GM23338 (cell line): ENCODE data around the gene DYNC2H1. TPM values are rescaled to one million over a fixed set of nuclear protein-coding genes. Genes with fewer than 3 reads are reported as not detected.

ENCODE experiments used
- ATAC-seq: fragments of 200-7000 bp; cut with Tn5 transposase; 3 replicates; pipeline ENCODE4 v1.9.1; 2020
- DNase-seq: peaks from one replicate; pipeline ENCODE4 v3.0.0-alpha.2; 2015; ENCODE audit warnings: low spot score
- H2AFZ ChIP-seq: fragments of 200-600 bp; sonication (generic); 2 replicates; pipeline ENCODE4 v1.8.0; 2016; ENCODE audit warnings: antibody characterized with exemption, mild to moderate bottlenecking, moderate library complexity
- H3F3A ChIP-seq: fragments of 200-600 bp; sonication (generic); replicated peaks from 2 replicates; pipeline ENCODE4 v1.8.0; 2017; ENCODE audit warnings: antibody characterized with exemption, mixed run types, low read depth
- H3K27ac ChIP-seq: fragments of 200-600 bp; sonication (generic); 2 replicates; pipeline ENCODE4 v1.6.1; 2016; ENCODE audit warnings: low read depth
- H3K27me3 ChIP-seq: fragments of 200-600 bp; sonication (generic); 2 replicates; pipeline ENCODE4 v1.8.0; 2016; ENCODE audit warnings: mild to moderate bottlenecking, mixed run types, moderate library complexity; ENCODE audit not compliant: insufficient read depth
- H3K36me3 ChIP-seq: fragments of 200-600 bp; sonication (generic); 2 replicates; pipeline ENCODE4 v1.8.0; 2016; ENCODE audit warnings: mild to moderate bottlenecking; ENCODE audit not compliant: insufficient read depth
- H3K4me1 ChIP-seq: fragments of 200-600 bp; sonication (generic); 2 replicates; pipeline ENCODE4 v1.8.0; 2016; ENCODE audit warnings: mild to moderate bottlenecking, moderate library complexity; ENCODE audit not compliant: insufficient read depth
- H3K4me2 ChIP-seq: fragments of 200-600 bp; sonication (generic); 2 replicates; pipeline ENCODE4 v1.7.1; 2017; ENCODE audit warnings: mixed run types
- H3K4me3 ChIP-seq: fragments of 200-600 bp; sonication (generic); 2 replicates; pipeline ENCODE4 v1.6.1; 2016; ENCODE audit warnings: mixed run types
- H3K79me2 ChIP-seq: fragments of 200-600 bp; sonication (generic); replicated peaks from 2 replicates; pipeline ENCODE4 v1.8.0; 2017; ENCODE audit warnings: mild to moderate bottlenecking; ENCODE audit not compliant: insufficient read depth
- H3K9me2 ChIP-seq: fragments of 200-600 bp; sonication (generic); 2 replicates; pipeline ENCODE4 v1.8.0; 2017; ENCODE audit not compliant: insufficient read depth
- H4K20me1 ChIP-seq: fragments of 200-600 bp; sonication (generic); replicated peaks from 2 replicates; pipeline ENCODE4 v1.8.0; 2017; ENCODE audit warnings: mild to moderate bottlenecking; ENCODE audit not compliant: insufficient read depth
- H3K27ac Mint-ChIP-seq: 2 replicates; pipeline ENCODE4 v1.8.0; 2020; ENCODE audit warnings: inconsistent platforms, mild to moderate bottlenecking, moderate library complexity, mixed read lengths
- H3K27me3 Mint-ChIP-seq: 3 replicates; pipeline ENCODE4 v1.8.0; 2022; ENCODE audit warnings: low read depth, mild to moderate bottlenecking, moderate library complexity, mixed read lengths, inconsistent platforms; ENCODE audit not compliant: insufficient read depth, poor library complexity
- H3K36me3 Mint-ChIP-seq: 3 replicates; pipeline ENCODE4 v1.8.0; 2021; ENCODE audit warnings: low read depth, mild to moderate bottlenecking, inconsistent platforms, moderate library complexity, mixed read lengths
- H3K4me1 Mint-ChIP-seq: 3 replicates; pipeline ENCODE4 v1.8.0; 2020; ENCODE audit warnings: mild to moderate bottlenecking, inconsistent platforms, mixed read lengths
- H3K4me3 Mint-ChIP-seq: 3 replicates; pipeline ENCODE4 v1.8.0; 2021; ENCODE audit warnings: moderate library complexity, mild to moderate bottlenecking, inconsistent platforms, mixed read lengths
- H3K9me3 Mint-ChIP-seq: 3 replicates; pipeline ENCODE4 v1.8.0; 2020; ENCODE audit warnings: moderate library complexity, mild to moderate bottlenecking, inconsistent platforms, mixed read lengths
- CREB1 ChIP-seq: fragments of 250-450 bp; sonication (Bioruptor Pico); IDR thresholded peaks from 2 replicates; pipeline ENCODE4 v1.5.0; 2020; ENCODE audit warnings: low read depth, mild to moderate bottlenecking, moderate library complexity
- CTCF ChIP-seq, 2 experiments: fragments of 200-600 bp in 1 of 2; sonication (generic) in 1 of 2; conservative IDR thresholded peaks; 2 replicates each; pipeline versions ENCODE4 v1.5.1 to v1.6.1; 2016 to 2017; ENCODE audit warnings: antibody characterized with exemption in 2 of 2, low read depth in 2 of 2, mild to moderate bottlenecking in 2 of 2, moderate library complexity in 1 of 2
- ETS1 ChIP-seq: IDR thresholded peaks from 2 replicates; pipeline ENCODE4 v1.6.1; 2016; ENCODE audit warnings: antibody characterized with exemption
- EZH2 ChIP-seq: fragments of 200-600 bp; sonication (generic); IDR thresholded peaks from one replicate; pipeline ENCODE4 v1.8.0; 2017; ENCODE audit warnings: antibody characterized with exemption, mild to moderate bottlenecking, low read depth; ENCODE audit not compliant: unreplicated experiment
- EZH2phosphoT487 ChIP-seq: fragments of 200-600 bp; sonication (generic); IDR thresholded peaks from one replicate; pipeline ENCODE4 v1.8.1; 2018; ENCODE audit warnings: antibody characterized with exemption; ENCODE audit not compliant: unreplicated experiment
- JUNB ChIP-seq: IDR thresholded peaks from one replicate; pipeline ENCODE4 v1.6.1; 2016; ENCODE audit warnings: antibody characterized with exemption; ENCODE audit not compliant: unreplicated experiment
- NANOG ChIP-seq: IDR thresholded peaks from 2 replicates; pipeline ENCODE4 v1.6.1; 2016; ENCODE audit warnings: antibody characterized with exemption, borderline replicate concordance
- POLR2AphosphoS5 ChIP-seq: IDR thresholded peaks from 2 replicates; pipeline ENCODE4 v1.6.1; 2016; ENCODE audit warnings: antibody characterized with exemption, low read depth
- REST ChIP-seq: IDR thresholded peaks from one replicate; pipeline ENCODE4 v1.6.1; 2018; ENCODE audit warnings: antibody characterized with exemption; ENCODE audit not compliant: unreplicated experiment
- STAT1 ChIP-seq: IDR thresholded peaks from one replicate; pipeline ENCODE4 v1.6.1; 2016; ENCODE audit warnings: antibody characterized with exemption; ENCODE audit not compliant: unreplicated experiment
- ZNF114 ChIP-seq: fragments of 250-450 bp; sonication (Bioruptor Pico); IDR thresholded peaks from 2 replicates; pipeline ENCODE4 v1.5.0; 2020; ENCODE audit warnings: mild to moderate bottlenecking, moderate library complexity
- ZNF331 ChIP-seq: fragments of 250-450 bp; sonication (Bioruptor Pico); IDR thresholded peaks from 2 replicates; pipeline ENCODE4 v1.5.0; 2020; ENCODE audit warnings: low read depth, mild to moderate bottlenecking, moderate library complexity
- ZNF462 ChIP-seq: fragments of 250-450 bp; sonication (Bioruptor Pico); IDR thresholded peaks from 2 replicates; pipeline ENCODE4 v1.5.0; 2020; ENCODE audit warnings: mild to moderate bottlenecking, moderate library complexity
- polyA plus RNA-seq: library from polyadenylated mRNA; unstranded; fragments of >200 nt; fragmentation: Nextera tagmentation; extraction: Ambion mirVana; gene quantifications from 2 replicates; pipeline ENCODE4 v1.2.1, GENCODE V29; 2016
- total RNA-seq: library from RNA; depleted of rRNA; stranded (reverse); fragments of >200 nt; shearing (Covaris generic); gene quantifications from 2 replicates; pipeline ENCODE4 v1.2.3, GENCODE V29; 2014

The DYNC2H1 gene
- total and polyA plus RNA-seq, 2 experiments from 2014 or later = 19.3 to 22.5 TPM

GRCh38 chr11:103332409-103332808 is 223.2 kb downstream of the DYNC2H1 start:
- Mint-ChIP-seq H3K4me3 (no peak overlapping the region), H3K27ac (no peak overlapping the region), H3K4me1 (peaks cover 9% of the 10 kb centered on the region; the same call in 2 of the 3 replicates), H3K36me3 (no peaks in the 10 kb centered on the region; the same call in 2 of the 3 replicates), H3K27me3 (no peaks in the 10 kb centered on the region), H3K9me3 (no peaks in the 10 kb centered on the region)
- no peak overlapping the region for H3K4me3 ChIP-seq
- no peak overlapping the region for H3K4me2 ChIP-seq
- no peaks in the 10 kb centered on the region for H3K9me2 ChIP-seq
- no peaks in the 10 kb centered on the region for H3K79me2 ChIP-seq
- no peaks in the 10 kb centered on the region for H4K20me1 ChIP-seq
- no peaks in the 10 kb centered on the region for H3K27me3 ChIP-seq
- H3K4me1 ChIP-seq = 0 out of 2 replicates have a peak, but pooled peaks cover 6% of the 10 kb centered on the region
- ATAC-seq = no peak
- DNase-seq = no peak
- H3K27ac ChIP-seq = no peak overlapping the region
- no peak for TF ChIP-seq EZH2phosphoT487
- TF ChIP-seq EZH2 = no peak
- no peak for TF ChIP-seq NANOG
- no peak for TF ChIP-seq ZNF331 (CRISPR knock-in tag)
- TF ChIP-seq CREB1 (CRISPR knock-in tag) = no peak
- TF ChIP-seq ZNF114 (CRISPR knock-in tag) = no peak
- no peak for TF ChIP-seq ETS1
- TF ChIP-seq STAT1 = no peak
- no peak for TF ChIP-seq JUNB
- TF ChIP-seq POLR2AphosphoS5 = no peak
- no peak for TF ChIP-seq REST
- TF ChIP-seq ZNF462 (CRISPR knock-in tag) = no peak
- TF ChIP-seq CTCF (conservative IDR thresholded peaks at IDR 0.05; ENCODE audit: low read depth in 2 of 2) = no peak
- H3K36me3 ChIP-seq = no peaks in the 10 kb centered on the region
- H2AFZ ChIP-seq = no peak overlapping the region
- no peaks in the 10 kb centered on the region for H3F3A ChIP-seq
